ENCODE data around the gene GNG5. TPM values are rescaled to one million over a fixed set of nuclear protein-coding genes. Genes with fewer than 3 reads are reported as not detected.
"Not testable (repeated sequence)": the region's sequence is repeated elsewhere in the genome, so short reads cannot be mapped to it uniquely, and the experiment has no call there.

The GNG5 gene
- total and polyA plus RNA-seq, 4 experiments from 2014 or later, result 38.1 to 250 (median 125) TPM

- peaks cover 31 to 54% (median 41%) of the 10 kb centered on the region in 4 donors for H3K4me1 Mint-ChIP-seq
- peak within 1 kb of the TSS; percentile 93 for H3K4me3 ChIP-seq (ENCODE audit: low read length in 2 of 2)
These were observed 27.2 kb downstream of the GNG5 start, which contains the start of gene RPF1 for GRCh38 chr1:84478876-84479868. Gene RPF1, plus strand, starts transcription at chr1:84479266. Its CDS starts 16 bp downstream, at chr1:84479282.

GRCh38 chr1:84476225-84476624 is 30.2 kb downstream of the GNG5 start:
- H3K36me3 Mint-ChIP-seq, result peaks cover 9 to 17% of the 10 kb centered on the region in 2 donors
- Histone ChIP-seq H3K27me3 (ENCODE audit: insufficient read depth, low read length) (peaks cover 8% of the 10 kb centered on the region), H3K36me3 (ENCODE audit: insufficient read depth, low read length) (no peaks in the 10 kb centered on the region), H3K4me1 (ENCODE audit: insufficient read depth, low read length) (peaks cover 18% of the 10 kb centered on the region), H3K9me3 (ENCODE audit: control insufficient read depth in 1 of 2, low read length in 2 of 2) (no peaks in the 10 kb centered on the region), H3K27ac (ENCODE audit: low read depth, low read length) (no peak overlapping the region), H3K4me3 (ENCODE audit: low read length in 2 of 2) (no peak overlapping the region)
- no peak for DNase-seq
- no peak overlapping the region for H3K27ac Mint-ChIP-seq
- H3K9me3 Mint-ChIP-seq, result peaks cover 0 to 11% (median 6%) of the 10 kb centered on the region in 8 donors
- POLR2A ChIA-PET (ENCODE audit: partially characterized antibody), result no interaction called here
- H3K4me3 Mint-ChIP-seq, result no peak overlapping the region
- H3K4me1 Mint-ChIP-seq, result peaks cover 13 to 28% (median 21%) of the 10 kb centered on the region in 4 donors
- H3K27me3 Mint-ChIP-seq, result peaks cover 28 to 38% of the 10 kb centered on the region in 2 donors
- CTCF ChIA-PET (ENCODE audit: partially characterized antibody), result interaction anchor here (1.0 kb wide), 1 partner anchor 12 kb away, joined by 3 read pairs; no protein-coding TSS in a partner anchor
- intact Hi-C loops (cut with micrococcal nuclease), result no loop called here

More at GRCh38 chr1:84478876-84479868, 27.2 kb downstream of the GNG5 start, which contains the start of gene RPF1:
- peak; percentile 83 to 86 (median 85) for DNase-seq
- peaks cover 41% of the 10 kb centered on the region for H3K4me1 ChIP-seq (ENCODE audit: insufficient read depth, low read length)
- Mint-ChIP-seq H3K36me3 (peaks cover 26 to 40% of the 10 kb centered on the region in 2 donors), H3K27ac (peak within 1 kb of the TSS; percentile 96 to 99 (median 98)), H3K27me3 (peaks cover 13 to 21% of the 10 kb centered on the region in 2 donors), H3K4me3 (peak within 1 kb of the TSS; percentile 96 to 100 (median 99)), H3K9me3 (peaks cover 0 to 11% (median 6%) of the 10 kb centered on the region in 8 donors)
- POLR2A ChIA-PET (ENCODE audit: partially characterized antibody), result interaction anchor here (0.8 to 4.7 kb wide), 14 partner anchors 11 to 336 kb away, joined by 3 to 68 read pairs (median 3); partner anchors contain the start of genes CTBS, GNG5, PRKACB and SPATA1
- intact Hi-C loops (cut with micrococcal nuclease), result loop anchor here (1.0 kb wide), 5 partner anchors 27 to 335 kb away; partner anchors contain the start of genes CTBS, GNG5, PRKACB and SPATA1
- CTCF ChIA-PET (ENCODE audit: partially characterized antibody), result interaction anchor here (0.8 to 3.4 kb wide), 18 partner anchors 9 to 338 kb away, joined by 3 to 24 read pairs (median 5); partner anchors contain the start of genes CTBS, GNG5, PRKACB and SPATA1
- no peaks in the 10 kb centered on the region for H3K9me3 ChIP-seq (ENCODE audit: control insufficient read depth in 1 of 2, low read length in 2 of 2)
- H3K36me3 ChIP-seq (ENCODE audit: insufficient read depth, low read length), result peaks cover 8% of the 10 kb centered on the region
- no peaks in the 10 kb centered on the region for H3K27me3 ChIP-seq (ENCODE audit: insufficient read depth, low read length)
- H3K27ac ChIP-seq (ENCODE audit: low read depth, low read length), result peak within 1 kb of the TSS; percentile 65

- H3K4me3 ChIP-seq (ENCODE audit: low read length in 2 of 2), result no peak overlapping the region
- ChIA-PET POLR2A (ENCODE audit: partially characterized antibody) (no interaction called here), CTCF (ENCODE audit: partially characterized antibody) (no interaction called here)
- H3K4me1 ChIP-seq (ENCODE audit: insufficient read depth, low read length), result no peaks in the 10 kb centered on the region
- H3K9me3 ChIP-seq (ENCODE audit: control insufficient read depth in 1 of 2, low read length in 2 of 2), result no peaks in the 10 kb centered on the region
- H3K27me3 ChIP-seq (ENCODE audit: insufficient read depth, low read length), result peaks cover 8% of the 10 kb centered on the region
- peaks cover 33 to 40% of the 10 kb centered on the region in 2 donors for H3K27me3 Mint-ChIP-seq
- H3K4me1 Mint-ChIP-seq, result no peaks in the 10 kb centered on the region
- H3K36me3 Mint-ChIP-seq, result no peaks in the 10 kb centered on the region
- DNase-seq, result no peak
- no peak overlapping the region for H3K4me3 Mint-ChIP-seq
- intact Hi-C loops (cut with micrococcal nuclease), result no loop called here
- no peaks in the 10 kb centered on the region for H3K36me3 ChIP-seq (ENCODE audit: insufficient read depth, low read length)
- H3K27ac Mint-ChIP-seq, result no peak overlapping the region
- no peak overlapping the region for H3K27ac ChIP-seq (ENCODE audit: low read depth, low read length)
- H3K9me3 Mint-ChIP-seq, result no peaks in the 10 kb centered on the region
These were observed 39.1 kb downstream of the GNG5 start for GRCh38 chr1:84467298-84467697.

- H3K36me3 Mint-ChIP-seq, result no peaks in the 10 kb centered on the region
- H3K27ac Mint-ChIP-seq, result no peak overlapping the region
- H3K4me1 Mint-ChIP-seq, result no peaks in the 10 kb centered on the region
- Histone ChIP-seq H3K4me3 (ENCODE audit: low read length in 2 of 2) (no peak overlapping the region), H3K4me1 (ENCODE audit: insufficient read depth, low read length) (no peaks in the 10 kb centered on the region), H3K36me3 (ENCODE audit: insufficient read depth, low read length) (no peaks in the 10 kb centered on the region), H3K9me3 (ENCODE audit: control insufficient read depth in 1 of 2, low read length in 2 of 2) (no peaks in the 10 kb centered on the region), H3K27ac (ENCODE audit: low read depth, low read length) (no peak overlapping the region), H3K27me3 (ENCODE audit: insufficient read depth, low read length) (no peaks in the 10 kb centered on the region)
- peaks cover 18 to 23% of the 10 kb centered on the region in 2 donors for H3K27me3 Mint-ChIP-seq
- peaks cover 0 to 2% (median 0%) of the 10 kb centered on the region in 8 donors for H3K9me3 Mint-ChIP-seq
- no peak overlapping the region for H3K4me3 Mint-ChIP-seq
- ChIA-PET CTCF (ENCODE audit: partially characterized antibody) (no interaction called here), POLR2A (ENCODE audit: partially characterized antibody) (interaction anchor here (0.6 kb wide), 1 partner anchor 401 kb away, joined by 3 read pairs; no protein-coding TSS in a partner anchor)
- intact Hi-C loops (cut with micrococcal nuclease), result no loop called here
- DNase-seq, result no peak
These were observed 44.3 kb downstream of the GNG5 start for GRCh38 chr1:84462118-84462517.

GRCh38 chr1:84452436-84452835 is 53.9 kb downstream of the GNG5 start:
- Histone ChIP-seq H3K36me3 (ENCODE audit: insufficient read depth, low read length) (no peaks in the 10 kb centered on the region), H3K9me3 (ENCODE audit: control insufficient read depth in 1 of 2, low read length in 2 of 2) (no peaks in the 10 kb centered on the region), H3K4me1 (ENCODE audit: insufficient read depth, low read length) (no peaks in the 10 kb centered on the region), H3K27ac (ENCODE audit: low read depth, low read length) (no peak overlapping the region), H3K4me3 (ENCODE audit: low read length in 2 of 2) (no peak overlapping the region), H3K27me3 (ENCODE audit: insufficient read depth, low read length) (peaks cover 3% of the 10 kb centered on the region)
- Mint-ChIP-seq H3K27me3 (peaks cover 4 to 18% of the 10 kb centered on the region in 2 donors), H3K36me3 (no peaks in the 10 kb centered on the region), H3K4me3 (no peak overlapping the region), H3K4me1 (no peaks in the 10 kb centered on the region), H3K9me3 (peaks cover 0 to 7% (median 0%) of the 10 kb centered on the region in 8 donors), H3K27ac (no peak overlapping the region)
- CTCF ChIA-PET (ENCODE audit: partially characterized antibody), result interaction anchor here (0.8 kb wide), 1 partner anchor 22 kb away, joined by 3 read pairs; no protein-coding TSS in a partner anchor
- DNase-seq, result no peak
- intact Hi-C loops (cut with micrococcal nuclease), result no loop called here
- POLR2A ChIA-PET (ENCODE audit: partially characterized antibody), result no interaction called here

- Histone ChIP-seq H3K9me3 (ENCODE audit: control insufficient read depth in 1 of 2, low read length in 2 of 2) (no peaks in the 10 kb centered on the region), H3K4me3 (ENCODE audit: low read length in 2 of 2) (no peak overlapping the region), H3K27me3 (ENCODE audit: insufficient read depth, low read length) (peaks cover 3% of the 10 kb centered on the region), H3K27ac (ENCODE audit: low read depth, low read length) (no peak overlapping the region), H3K36me3 (ENCODE audit: insufficient read depth, low read length) (no peaks in the 10 kb centered on the region), H3K4me1 (ENCODE audit: insufficient read depth, low read length) (no peaks in the 10 kb centered on the region)
- no peak for DNase-seq
- Mint-ChIP-seq H3K4me3 (no peak overlapping the region), H3K27ac (no peak overlapping the region), H3K36me3 (no peaks in the 10 kb centered on the region), H3K4me1 (no peaks in the 10 kb centered on the region), H3K27me3 (peaks cover 4 to 26% of the 10 kb centered on the region in 2 donors), H3K9me3 (peaks cover 0 to 9% (median 0%) of the 10 kb centered on the region in 8 donors)
- intact Hi-C loops (cut with micrococcal nuclease), result no loop called here
- ChIA-PET CTCF (ENCODE audit: partially characterized antibody) (no interaction called here), POLR2A (ENCODE audit: partially characterized antibody) (no interaction called here)
These were observed 55.5 kb downstream of the GNG5 start for GRCh38 chr1:84450910-84451309.

- H3K4me3 Mint-ChIP-seq; H3K36me3 ChIP-seq (ENCODE audit: insufficient read depth, low read length); H3K27ac Mint-ChIP-seq; DNase-seq; POLR2A ChIA-PET (ENCODE audit: partially characterized antibody); H3K4me3 ChIP-seq (ENCODE audit: low read length in 2 of 2); H3K36me3 Mint-ChIP-seq; H3K4me1 Mint-ChIP-seq; intact Hi-C loops (cut with micrococcal nuclease); H3K4me1 ChIP-seq (ENCODE audit: insufficient read depth, low read length); H3K27ac ChIP-seq (ENCODE audit: low read depth, low read length); H3K9me3 Mint-ChIP-seq; H3K27me3 ChIP-seq (ENCODE audit: insufficient read depth, low read length); H3K9me3 ChIP-seq (ENCODE audit: control insufficient read depth in 1 of 2, low read length in 2 of 2): not testable (repeated sequence)
- H3K27me3 Mint-ChIP-seq, result peaks cover 6 to 25% of the 10 kb centered on the region in 2 donors
- CTCF ChIA-PET (ENCODE audit: partially characterized antibody), result interaction anchor here (0.6 kb wide), 1 partner anchor 275 kb away, joined by 3 read pairs; no protein-coding TSS in a partner anchor
These were observed 57.7 kb downstream of the GNG5 start for GRCh38 chr1:84448704-84449103.
